Hepatocyte (in vitro differentiated cells): Measurements from ENCODE around the gene RPS6KA2.

ENCODE experiments used
- EZH2phosphoT487 ChIP-seq: fragments of 200-600 bp; sonication (generic); IDR thresholded peaks from one replicate; pipeline ENCODE4 v1.6.1; 2018; ENCODE audit warnings: antibody characterized with exemption, mild to moderate bottlenecking, low read depth, moderate library complexity; ENCODE audit not compliant: unreplicated experiment, severe bottlenecking
- TF ChIP-seq, protein P1 (sequence below): fragments of 200-600 bp; sonication (generic); IDR thresholded peaks from 2 replicates; pipeline ENCODE4 v1.5.1; 2016; ENCODE audit warnings: antibody characterized with exemption, mild to moderate bottlenecking; ENCODE audit not compliant: poor library complexity

DNA sequence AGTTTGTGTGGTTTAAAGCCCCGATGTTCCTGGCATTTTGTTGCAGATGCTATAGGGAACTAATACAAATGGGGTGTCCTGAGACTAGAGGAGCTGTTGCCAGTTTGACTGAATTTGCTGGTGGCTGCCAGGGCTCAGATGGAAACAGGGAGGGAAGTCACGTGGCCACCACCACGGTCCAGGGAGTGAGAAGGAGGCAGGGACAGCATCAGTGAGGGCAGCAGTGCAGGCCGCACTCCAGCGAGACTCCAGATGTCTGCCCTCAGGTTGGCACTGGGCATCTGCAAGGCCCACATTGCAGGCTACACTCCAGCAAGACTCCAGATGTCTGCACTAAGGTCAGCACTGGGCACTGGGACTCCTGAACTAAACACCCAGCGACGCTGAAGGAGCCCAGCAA is 126.8 kb downstream of the RPS6KA2 start:
- TF ChIP-seq, protein P1, sequence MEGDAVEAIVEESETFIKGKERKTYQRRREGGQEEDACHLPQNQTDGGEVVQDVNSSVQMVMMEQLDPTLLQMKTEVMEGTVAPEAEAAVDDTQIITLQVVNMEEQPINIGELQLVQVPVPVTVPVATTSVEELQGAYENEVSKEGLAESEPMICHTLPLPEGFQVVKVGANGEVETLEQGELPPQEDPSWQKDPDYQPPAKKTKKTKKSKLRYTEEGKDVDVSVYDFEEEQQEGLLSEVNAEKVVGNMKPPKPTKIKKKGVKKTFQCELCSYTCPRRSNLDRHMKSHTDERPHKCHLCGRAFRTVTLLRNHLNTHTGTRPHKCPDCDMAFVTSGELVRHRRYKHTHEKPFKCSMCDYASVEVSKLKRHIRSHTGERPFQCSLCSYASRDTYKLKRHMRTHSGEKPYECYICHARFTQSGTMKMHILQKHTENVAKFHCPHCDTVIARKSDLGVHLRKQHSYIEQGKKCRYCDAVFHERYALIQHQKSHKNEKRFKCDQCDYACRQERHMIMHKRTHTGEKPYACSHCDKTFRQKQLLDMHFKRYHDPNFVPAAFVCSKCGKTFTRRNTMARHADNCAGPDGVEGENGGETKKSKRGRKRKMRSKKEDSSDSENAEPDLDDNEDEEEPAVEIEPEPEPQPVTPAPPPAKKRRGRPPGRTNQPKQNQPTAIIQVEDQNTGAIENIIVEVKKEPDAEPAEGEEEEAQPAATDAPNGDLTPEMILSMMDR: no peak
- TF ChIP-seq EZH2phosphoT487: no peak
